WTC11 (cell line): ENCODE results near the gene MSANTD1. TPM values are rescaled to one million over a fixed set of nuclear protein-coding genes. Genes with fewer than 3 reads are reported as not detected.

Experiments
- ATAC-seq: fragments of 200-7000 bp; cut with Tn5 transposase; 2 replicates; pipeline ENCODE4 v1.10.0; 2021; ENCODE audit warnings: mild to moderate bottlenecking, moderate library complexity
- CTCF ChIA-PET: fragments of 300-600 bp; sonication (Branson Sonifier 250); formaldehyde crosslinking; loops from one replicate; lab custom pipeline; 2021; ENCODE audit warnings: antibody characterized with exemption; lab: Charles Lee
- POLR2A ChIA-PET: fragments of 350-600 bp; sonication (Branson Sonifier 250); formaldehyde crosslinking; loops from one replicate; lab custom pipeline; 2021; ENCODE audit warnings: antibody characterized with exemption; lab: Charles Lee
- DNase-seq: peaks from one replicate; pipeline ENCODE4 v3.0.0; 2021; ENCODE audit warnings: low spot score
- H3K27ac Mint-ChIP-seq: 2 replicates; pipeline ENCODE4 v1.8.0; 2021; ENCODE audit warnings: mixed read lengths
- H3K27me3 Mint-ChIP-seq: 2 replicates; pipeline ENCODE4 v1.8.0; 2021; ENCODE audit warnings: low read depth, mild to moderate bottlenecking, moderate library complexity, mixed read lengths
- H3K36me3 Mint-ChIP-seq: 2 replicates; pipeline ENCODE4 v1.8.0; 2021; ENCODE audit warnings: mixed read lengths
- H3K4me1 Mint-ChIP-seq: 2 replicates; pipeline ENCODE4 v1.8.0; 2022; ENCODE audit warnings: mixed read lengths
- H3K4me3 Mint-ChIP-seq: 2 replicates; pipeline ENCODE4 v1.8.0; 2021; ENCODE audit warnings: mild to moderate bottlenecking, moderate library complexity, mixed read lengths
- H3K9me3 Mint-ChIP-seq: 2 replicates; pipeline ENCODE4 v1.8.0; 2021; ENCODE audit warnings: mixed read lengths
- ETV6 ChIP-seq: sonication (generic); formaldehyde crosslinking; IDR thresholded peaks from 2 replicates; pipeline ENCODE4 v1.8.1; 2022; ENCODE audit warnings: mild to moderate bottlenecking, missing genetic modification reagents
- IRF2 ChIP-seq: sonication (generic); formaldehyde crosslinking; IDR thresholded peaks from 2 replicates; pipeline ENCODE4 v1.8.0; 2022; ENCODE audit warnings: low read depth, missing genetic modification reagents, borderline replicate concordance
- MYBL2 ChIP-seq: sonication (generic); formaldehyde crosslinking; IDR thresholded peaks from 2 replicates; pipeline ENCODE4 v1.8.1; 2023; ENCODE audit warnings: mild to moderate bottlenecking, moderate library complexity, missing genetic modification reagents
- NFATC4 ChIP-seq: fragments of 250-450 bp; sonication (Bioruptor Pico); IDR thresholded peaks from 2 replicates; pipeline ENCODE4 v1.9.0; 2021; ENCODE audit warnings: mild to moderate bottlenecking
- NFYB ChIP-seq: sonication (generic); formaldehyde crosslinking; conservative IDR thresholded peaks from 2 replicates; pipeline ENCODE4 v1.8.0; 2022; ENCODE audit warnings: low read depth, missing genetic modification reagents
- PRRX2 ChIP-seq: fragments of 250-450 bp; sonication (Bioruptor Pico); IDR thresholded peaks from 2 replicates; pipeline ENCODE4 v1.8.0; 2021; ENCODE audit warnings: mild to moderate bottlenecking
- SP1 ChIP-seq: sonication (generic); formaldehyde crosslinking; conservative IDR thresholded peaks from 2 replicates; pipeline ENCODE4 v1.8.1; 2022; ENCODE audit warnings: missing genetic modification reagents
- total RNA-seq: library from RNA; stranded (reverse); gene quantifications from 3 replicates; pipeline ENCODE4 v1.2.3, GENCODE V29; 2021
- TF ChIP-seq, protein P1 (sequence below): sonication (generic); formaldehyde crosslinking; IDR thresholded peaks from 2 replicates; pipeline ENCODE4 v1.8.1; 2023; ENCODE audit warnings: mild to moderate bottlenecking, missing genetic modification reagents, moderate library complexity
- TF ChIP-seq, protein P2 (sequence below): sonication (generic); formaldehyde crosslinking; IDR thresholded peaks from 2 replicates; pipeline ENCODE4 v1.8.1; 2023; ENCODE audit warnings: mild to moderate bottlenecking, missing genetic modification reagents, moderate library complexity
- TF ChIP-seq, protein P3 (sequence below): sonication (generic); formaldehyde crosslinking; IDR thresholded peaks from 2 replicates; pipeline ENCODE4 v1.8.1; 2023; ENCODE audit warnings: mild to moderate bottlenecking, missing genetic modification reagents
- TF ChIP-seq, protein P4 (sequence below): fragments of 200-600 bp; IDR thresholded peaks from 2 replicates; pipeline ENCODE4 v1.8.0; 2022; ENCODE audit warnings: antibody characterized with exemption

The MSANTD1 gene
- total RNA-seq, 1 experiment from 2014 or later: 0.98 TPM

DNA sequence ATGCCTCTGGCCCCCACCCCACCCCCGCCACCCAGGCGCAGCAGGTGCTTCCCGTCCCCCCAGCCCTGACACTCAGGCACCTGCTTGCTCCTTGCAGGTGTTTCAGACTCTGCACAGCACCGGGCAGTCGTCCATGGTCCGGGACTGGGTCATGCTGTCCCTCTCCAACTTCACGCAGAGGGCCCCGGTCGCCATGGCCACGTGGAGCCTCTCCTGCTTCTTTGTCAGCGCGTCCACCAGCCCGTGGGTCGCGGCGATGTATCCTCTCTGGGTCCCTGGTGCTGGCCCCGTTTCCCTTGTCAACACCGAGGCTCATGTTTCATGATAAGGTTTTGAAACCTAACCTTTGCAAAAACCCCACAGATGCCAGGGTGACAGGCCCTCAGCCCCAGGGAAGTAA is 10.2 kb upstream of the MSANTD1 start:
- Mint-ChIP-seq H3K27me3 (peaks cover 20% of the 10 kb centered on the region), H3K27ac (no peak overlapping the region), H3K4me1 (peaks cover 37% of the 10 kb centered on the region), H3K4me3 (no peak overlapping the region), H3K9me3 (no peaks in the 10 kb centered on the region), H3K36me3 (peaks cover 45% of the 10 kb centered on the region)
- POLR2A ChIA-PET: no interaction called here
- no peak for DNase-seq
- TF ChIP-seq ETV6 (CRISPR knock-in tag) (no peak), MYBL2 (CRISPR knock-in tag) (no peak), NFYB (CRISPR knock-in tag) (no peak)
- TF ChIP-seq, protein P1, sequence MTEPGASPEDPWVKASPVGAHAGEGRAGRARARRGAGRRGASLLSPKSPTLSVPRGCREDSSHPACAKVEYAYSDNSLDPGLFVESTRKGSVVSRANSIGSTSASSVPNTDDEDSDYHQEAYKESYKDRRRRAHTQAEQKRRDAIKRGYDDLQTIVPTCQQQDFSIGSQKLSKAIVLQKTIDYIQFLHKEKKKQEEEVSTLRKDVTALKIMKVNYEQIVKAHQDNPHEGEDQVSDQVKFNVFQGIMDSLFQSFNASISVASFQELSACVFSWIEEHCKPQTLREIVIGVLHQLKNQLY (CRISPR knock-in tag): no peak
- TF ChIP-seq, all 79 proteins: peak for 0
- no peak for ATAC-seq
- CTCF ChIA-PET: interaction anchor here (1.1 kb wide), 2 partner anchors 80 to 85 kb away, joined by 3 to 6 read pairs; no protein-coding TSS in a partner anchor

DNA sequence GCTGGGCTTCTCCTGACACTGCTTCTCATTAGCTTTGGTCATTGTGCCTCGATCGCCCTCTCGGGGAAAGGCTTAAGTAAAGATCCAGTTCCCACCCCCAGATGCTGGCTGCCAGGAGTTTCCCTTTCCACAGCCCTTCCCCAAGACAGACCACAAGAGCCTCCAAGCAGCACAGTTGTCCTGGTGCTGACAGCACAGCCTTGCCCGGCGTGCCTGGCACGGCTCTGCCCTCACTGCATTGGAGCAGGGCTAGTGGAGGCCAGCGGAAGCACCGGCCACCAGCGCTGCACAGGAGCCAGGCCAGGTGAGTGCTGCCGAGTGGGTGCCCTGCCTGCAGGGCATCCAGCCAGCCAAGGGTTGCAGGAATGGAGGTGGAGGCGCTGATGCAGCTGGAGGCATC is 9.7 kb upstream of the MSANTD1 start:
- peaks cover 41% of the 10 kb centered on the region for H3K36me3 Mint-ChIP-seq
- H3K9me3 Mint-ChIP-seq: no peaks in the 10 kb centered on the region
- peaks cover 37% of the 10 kb centered on the region for H3K4me1 Mint-ChIP-seq
- TF ChIP-seq NFATC4 (CRISPR knock-in tag): no peak
- TF ChIP-seq, protein P2, sequence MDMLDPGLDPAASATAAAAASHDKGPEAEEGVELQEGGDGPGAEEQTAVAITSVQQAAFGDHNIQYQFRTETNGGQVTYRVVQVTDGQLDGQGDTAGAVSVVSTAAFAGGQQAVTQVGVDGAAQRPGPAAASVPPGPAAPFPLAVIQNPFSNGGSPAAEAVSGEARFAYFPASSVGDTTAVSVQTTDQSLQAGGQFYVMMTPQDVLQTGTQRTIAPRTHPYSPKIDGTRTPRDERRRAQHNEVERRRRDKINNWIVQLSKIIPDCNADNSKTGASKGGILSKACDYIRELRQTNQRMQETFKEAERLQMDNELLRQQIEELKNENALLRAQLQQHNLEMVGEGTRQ (CRISPR knock-in tag): no peak
- DNase-seq (no peak), ATAC-seq (no peak)
- POLR2A ChIA-PET: no interaction called here
- CTCF ChIA-PET: no interaction called here
- no peak overlapping the region for H3K27ac Mint-ChIP-seq
- no peak overlapping the region for H3K4me3 Mint-ChIP-seq
- H3K27me3 Mint-ChIP-seq: peaks cover 20% of the 10 kb centered on the region

DNA sequence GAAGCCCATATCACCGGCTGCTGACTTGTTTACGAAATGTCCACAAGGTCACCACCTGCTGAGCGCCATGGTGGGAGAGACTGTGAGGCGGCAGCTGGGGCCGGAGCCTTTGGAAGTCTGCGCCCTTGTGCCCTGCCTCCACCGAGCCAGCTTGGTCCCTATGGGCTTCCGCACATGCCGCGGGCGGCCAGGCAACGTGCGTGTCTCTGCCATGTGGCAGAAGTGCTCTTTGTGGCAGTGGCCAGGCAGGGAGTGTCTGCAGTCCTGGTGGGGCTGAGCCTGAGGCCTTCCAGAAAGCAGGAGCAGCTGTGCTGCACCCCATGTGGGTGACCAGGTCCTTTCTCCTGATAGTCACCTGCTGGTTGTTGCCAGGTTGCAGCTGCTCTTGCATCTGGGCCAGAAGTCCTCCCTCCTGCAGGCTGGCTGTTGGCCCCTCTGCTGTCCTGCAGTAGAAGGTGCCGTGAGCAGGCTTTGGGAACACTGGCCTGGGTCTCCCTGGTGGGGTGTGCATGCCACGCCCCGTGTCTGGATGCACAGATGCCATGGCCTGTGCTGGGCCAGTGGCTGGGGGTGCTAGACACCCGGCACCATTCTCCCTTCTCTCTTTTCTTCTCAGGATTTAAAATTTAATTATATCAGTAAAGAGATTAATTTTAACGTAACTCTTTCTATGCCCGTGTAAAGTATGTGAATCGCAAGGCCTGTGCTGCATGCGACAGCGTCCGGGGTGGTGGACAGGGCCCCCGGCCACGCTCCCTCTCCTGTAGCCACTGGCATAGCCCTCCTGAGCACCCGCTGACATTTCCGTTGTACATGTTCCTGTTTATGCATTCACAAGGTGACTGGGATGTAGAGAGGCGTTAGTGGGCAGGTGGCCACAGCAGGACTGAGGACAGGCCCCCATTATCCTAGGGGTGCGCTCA is 8.7 kb upstream of the MSANTD1 start:
- Mint-ChIP-seq H3K9me3 (no peaks in the 10 kb centered on the region), H3K4me1 (peaks cover 37% of the 10 kb centered on the region), H3K27ac (no peak overlapping the region; the same call in 1 of the 2 replicates), H3K4me3 (no peak overlapping the region), H3K36me3 (peaks cover 32% of the 10 kb centered on the region), H3K27me3 (peaks cover 15% of the 10 kb centered on the region)
- ChIA-PET CTCF (interaction anchor here (1.2 to 4.9 kb wide), 2 partner anchors 78 to 241 kb away, joined by 6 to 25 read pairs; no protein-coding TSS in a partner anchor), POLR2A (no interaction called here)
- TF ChIP-seq SP1 (no peak), PRRX2 (CRISPR knock-in tag) (no peak), ETV6 (CRISPR knock-in tag) (no peak), IRF2 (CRISPR knock-in tag) (no peak)
- TF ChIP-seq, protein P3, sequence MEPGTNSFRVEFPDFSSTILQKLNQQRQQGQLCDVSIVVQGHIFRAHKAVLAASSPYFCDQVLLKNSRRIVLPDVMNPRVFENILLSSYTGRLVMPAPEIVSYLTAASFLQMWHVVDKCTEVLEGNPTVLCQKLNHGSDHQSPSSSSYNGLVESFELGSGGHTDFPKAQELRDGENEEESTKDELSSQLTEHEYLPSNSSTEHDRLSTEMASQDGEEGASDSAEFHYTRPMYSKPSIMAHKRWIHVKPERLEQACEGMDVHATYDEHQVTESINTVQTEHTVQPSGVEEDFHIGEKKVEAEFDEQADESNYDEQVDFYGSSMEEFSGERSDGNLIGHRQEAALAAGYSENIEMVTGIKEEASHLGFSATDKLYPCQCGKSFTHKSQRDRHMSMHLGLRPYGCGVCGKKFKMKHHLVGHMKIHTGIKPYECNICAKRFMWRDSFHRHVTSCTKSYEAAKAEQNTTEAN (CRISPR knock-in tag): no peak
- TF ChIP-seq, protein P2 (CRISPR knock-in tag): no peak
- TF ChIP-seq, protein P4, sequence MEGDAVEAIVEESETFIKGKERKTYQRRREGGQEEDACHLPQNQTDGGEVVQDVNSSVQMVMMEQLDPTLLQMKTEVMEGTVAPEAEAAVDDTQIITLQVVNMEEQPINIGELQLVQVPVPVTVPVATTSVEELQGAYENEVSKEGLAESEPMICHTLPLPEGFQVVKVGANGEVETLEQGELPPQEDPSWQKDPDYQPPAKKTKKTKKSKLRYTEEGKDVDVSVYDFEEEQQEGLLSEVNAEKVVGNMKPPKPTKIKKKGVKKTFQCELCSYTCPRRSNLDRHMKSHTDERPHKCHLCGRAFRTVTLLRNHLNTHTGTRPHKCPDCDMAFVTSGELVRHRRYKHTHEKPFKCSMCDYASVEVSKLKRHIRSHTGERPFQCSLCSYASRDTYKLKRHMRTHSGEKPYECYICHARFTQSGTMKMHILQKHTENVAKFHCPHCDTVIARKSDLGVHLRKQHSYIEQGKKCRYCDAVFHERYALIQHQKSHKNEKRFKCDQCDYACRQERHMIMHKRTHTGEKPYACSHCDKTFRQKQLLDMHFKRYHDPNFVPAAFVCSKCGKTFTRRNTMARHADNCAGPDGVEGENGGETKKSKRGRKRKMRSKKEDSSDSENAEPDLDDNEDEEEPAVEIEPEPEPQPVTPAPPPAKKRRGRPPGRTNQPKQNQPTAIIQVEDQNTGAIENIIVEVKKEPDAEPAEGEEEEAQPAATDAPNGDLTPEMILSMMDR: no peak
- no peak for DNase-seq
- ATAC-seq: no peak
